Fibroblast of mammary gland (primary cell): ENCODE results near the gene FJX1.

ENCODE experiments used
- DNase-seq: peaks from one replicate; pipeline ENCODE4 v3.0.0-alpha.2; 2010; ENCODE audit warnings: low read depth
- H3K4me3 ChIP-seq: 2 replicates; pipeline ENCODE4 v1.5.1; 2011; ENCODE audit warnings: low read depth, mild to moderate bottlenecking, low read length, moderate library complexity; ENCODE audit not compliant: control insufficient read depth
- TF ChIP-seq, protein P1 (sequence below): conservative IDR thresholded peaks from 2 replicates; pipeline ENCODE4 v1.5.1; 2011; ENCODE audit warnings: low read depth, low read length, inconsistent platforms; ENCODE audit not compliant: control insufficient read depth, insufficient read depth

Gene FJX1

DNA sequence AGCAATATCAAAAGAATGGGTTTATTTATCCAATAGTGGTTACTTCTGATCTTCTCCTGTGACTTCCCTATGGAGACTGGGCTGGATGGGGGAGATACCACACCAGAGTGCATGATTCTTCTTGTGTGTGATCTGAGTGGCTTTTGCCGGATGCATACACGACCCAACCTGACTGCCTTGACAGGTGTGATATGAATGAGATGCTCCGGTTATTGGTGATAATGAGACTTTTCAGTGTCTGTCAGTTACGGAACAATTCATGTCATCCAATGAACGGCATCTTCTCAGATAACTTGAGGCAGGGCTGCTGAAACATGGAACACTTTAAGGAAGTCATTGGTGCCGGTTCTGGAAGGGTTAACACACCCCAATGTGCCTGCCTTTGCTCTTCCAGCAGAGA lies 17.7 kb downstream of the FJX1 start:
- no peak overlapping the region for H3K4me3 ChIP-seq
- TF ChIP-seq, protein P1, sequence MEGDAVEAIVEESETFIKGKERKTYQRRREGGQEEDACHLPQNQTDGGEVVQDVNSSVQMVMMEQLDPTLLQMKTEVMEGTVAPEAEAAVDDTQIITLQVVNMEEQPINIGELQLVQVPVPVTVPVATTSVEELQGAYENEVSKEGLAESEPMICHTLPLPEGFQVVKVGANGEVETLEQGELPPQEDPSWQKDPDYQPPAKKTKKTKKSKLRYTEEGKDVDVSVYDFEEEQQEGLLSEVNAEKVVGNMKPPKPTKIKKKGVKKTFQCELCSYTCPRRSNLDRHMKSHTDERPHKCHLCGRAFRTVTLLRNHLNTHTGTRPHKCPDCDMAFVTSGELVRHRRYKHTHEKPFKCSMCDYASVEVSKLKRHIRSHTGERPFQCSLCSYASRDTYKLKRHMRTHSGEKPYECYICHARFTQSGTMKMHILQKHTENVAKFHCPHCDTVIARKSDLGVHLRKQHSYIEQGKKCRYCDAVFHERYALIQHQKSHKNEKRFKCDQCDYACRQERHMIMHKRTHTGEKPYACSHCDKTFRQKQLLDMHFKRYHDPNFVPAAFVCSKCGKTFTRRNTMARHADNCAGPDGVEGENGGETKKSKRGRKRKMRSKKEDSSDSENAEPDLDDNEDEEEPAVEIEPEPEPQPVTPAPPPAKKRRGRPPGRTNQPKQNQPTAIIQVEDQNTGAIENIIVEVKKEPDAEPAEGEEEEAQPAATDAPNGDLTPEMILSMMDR, result no peak
- DNase-seq, result no peak

DNA sequence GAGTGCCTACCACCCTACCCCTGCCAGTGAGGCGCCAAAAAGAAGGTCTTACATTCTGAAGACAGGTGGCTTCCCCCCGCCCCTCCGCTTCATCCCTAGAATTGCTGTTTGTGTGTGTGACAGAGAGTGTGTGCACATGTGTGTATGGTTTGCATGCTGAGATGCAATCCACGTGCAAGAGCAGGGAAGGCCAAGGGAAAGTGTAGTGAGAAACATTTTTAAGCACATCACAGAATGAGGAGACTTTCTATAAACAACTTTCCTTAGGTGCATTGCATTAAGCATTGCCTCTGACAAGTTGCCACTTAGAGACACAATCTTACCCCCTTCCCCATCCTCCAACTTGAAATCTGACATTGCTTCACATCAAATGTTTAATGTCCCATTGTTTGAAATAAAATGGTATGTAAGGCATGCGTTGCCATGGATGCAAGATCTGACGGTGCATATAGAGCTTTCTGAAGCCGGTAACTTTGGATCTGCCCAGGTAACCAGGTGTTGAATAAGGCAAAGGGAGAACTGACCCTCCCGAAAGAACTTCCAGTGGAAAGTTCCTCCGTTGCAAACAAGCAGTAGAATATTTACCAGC lies 21.4 kb downstream of the FJX1 start:
- TF ChIP-seq, protein P1, result no peak
- H3K4me3 ChIP-seq, result no peak overlapping the region
- no peak for DNase-seq

DNA sequence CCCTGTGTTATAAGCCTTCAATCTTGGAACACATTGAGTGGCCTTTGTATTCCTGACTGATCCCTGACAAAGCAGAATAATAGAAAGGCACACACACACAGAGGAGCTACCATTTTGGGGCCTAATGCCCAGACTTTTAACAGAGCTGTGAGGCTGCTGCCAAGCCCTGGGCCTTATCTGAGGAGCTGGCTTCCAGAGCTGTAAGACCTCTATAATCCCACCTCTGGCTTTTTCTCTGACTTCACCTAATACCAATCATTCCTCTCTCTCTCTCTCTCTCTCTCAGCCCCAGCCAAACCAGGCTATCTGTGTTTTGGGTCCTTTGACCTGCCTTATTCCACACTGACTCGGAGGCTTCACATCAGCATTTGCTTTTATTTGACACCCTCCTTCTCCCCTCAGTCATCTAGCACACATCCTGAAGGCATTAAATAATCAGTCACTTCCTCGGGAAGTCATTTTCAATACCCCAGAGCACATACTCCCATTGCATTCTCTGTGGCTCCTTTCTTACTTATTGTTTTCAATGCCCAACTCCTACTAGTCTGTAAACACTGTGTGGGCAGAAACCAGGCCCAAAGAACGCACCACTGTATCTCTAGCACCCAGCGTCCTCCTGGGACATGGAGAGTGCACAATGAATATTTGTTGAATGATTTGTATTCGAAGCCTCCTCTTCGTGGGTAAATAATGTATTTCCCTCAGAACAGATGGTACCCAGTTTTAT lies 23.1 kb downstream of the FJX1 start:
- no peak overlapping the region for H3K4me3 ChIP-seq
- TF ChIP-seq, protein P1, result no peak
- DNase-seq, result no peak

DNA sequence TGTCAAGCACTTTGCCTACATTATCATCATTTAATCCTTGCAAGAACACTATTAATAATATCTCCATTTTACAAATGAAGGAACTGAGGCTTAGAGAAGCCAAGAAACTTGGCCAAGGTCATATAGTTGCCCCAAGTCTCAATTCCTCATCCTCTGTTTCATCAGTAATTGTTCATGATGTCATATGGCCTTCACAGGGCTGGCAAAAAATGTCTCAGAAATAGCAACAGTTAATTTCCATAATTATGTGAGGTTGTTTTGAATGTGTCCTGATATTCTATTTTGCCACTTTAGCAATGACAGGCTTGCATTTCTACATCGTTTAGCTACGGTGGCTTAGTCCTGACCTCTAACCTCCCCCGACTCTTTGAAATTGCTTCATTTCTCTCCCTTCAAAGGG lies 23.7 kb downstream of the FJX1 start:
- H3K4me3 ChIP-seq, result no peak overlapping the region
- TF ChIP-seq, protein P1, result no peak
- no peak for DNase-seq

DNA sequence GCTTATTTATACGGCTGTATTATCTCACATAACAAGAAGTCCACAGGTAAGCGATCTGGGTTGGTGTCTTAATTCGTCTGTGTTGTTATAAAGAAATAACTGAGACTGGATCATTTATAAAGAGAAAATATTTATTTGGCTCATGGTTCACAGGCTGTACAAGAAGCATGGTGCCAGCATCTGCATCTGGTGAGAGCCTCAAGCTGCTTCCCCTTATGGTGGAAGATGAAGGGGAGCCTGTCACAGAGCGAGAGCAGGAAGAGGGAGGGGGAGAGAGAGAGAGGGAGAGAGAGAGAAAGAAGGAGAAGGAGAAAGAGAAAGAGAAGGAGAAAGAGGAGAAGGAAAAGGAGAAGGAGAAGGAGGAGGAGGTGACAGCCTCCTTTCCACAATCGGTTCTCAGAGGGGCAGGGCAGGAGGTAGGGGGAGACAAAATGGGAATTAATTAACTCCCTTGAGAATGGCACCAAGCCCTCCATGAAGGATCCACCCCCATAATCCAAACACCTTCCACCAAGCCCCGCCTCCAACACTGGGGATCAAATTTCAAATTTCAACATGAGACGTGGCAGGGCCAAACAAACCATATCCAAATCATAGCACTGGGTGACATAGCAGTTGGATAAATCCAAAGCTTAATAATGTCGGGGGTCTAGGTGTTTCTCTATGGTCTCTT lies 29.3 kb downstream of the FJX1 start:
- TF ChIP-seq, protein P1, result no peak

DNA sequence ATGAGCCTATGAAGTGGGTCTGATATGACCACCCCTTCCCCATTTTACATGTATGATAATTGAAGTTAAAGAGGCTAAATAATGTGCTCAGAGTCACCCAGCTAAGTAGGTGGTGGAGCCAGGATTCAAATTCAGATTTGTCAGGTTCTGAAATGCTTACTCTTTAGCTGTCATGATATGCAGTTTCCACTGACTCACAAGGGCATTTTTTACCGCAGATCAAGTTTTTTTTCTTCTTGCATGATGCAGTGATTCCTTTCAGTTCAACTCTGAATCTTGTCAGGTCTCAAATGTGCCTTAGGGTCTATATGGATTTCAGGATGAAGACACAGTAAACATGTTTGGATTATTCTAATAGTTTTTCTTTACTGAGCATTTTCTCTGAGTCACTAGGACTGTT lies 31.7 kb downstream of the FJX1 start:
- no peak overlapping the region for H3K4me3 ChIP-seq

More for the DNA sequence above, 29.3 kb downstream of the FJX1 start:
- no peak for DNase-seq
- no peak overlapping the region for H3K4me3 ChIP-seq

More for the DNA sequence above, 31.7 kb downstream of the FJX1 start:
- TF ChIP-seq, protein P1, result no peak
- peak; percentile 58 for DNase-seq
